Caco-2 (cell line): ENCODE data around the gene FUT7. TPM values are rescaled to one million over a fixed set of nuclear protein-coding genes. Genes with fewer than 3 reads are reported as not detected.

ENCODE experiments used
- BruUV-seq: library from RNA; stranded (reverse); fragments of 400-500 nt; replicated peaks from 2 replicates; lab custom pipeline; 2021; lab: Mats Ljungman, UMichigan
- CTCF ChIA-PET: fragments of 300-600 bp; sonication (Branson Sonifier 250); formaldehyde crosslinking; loops from one replicate; lab custom pipeline; 2022; ENCODE audit warnings: antibody characterized with exemption; lab: Charles Lee
- POLR2A ChIA-PET: fragments of 300-600 bp; sonication (Branson Sonifier 250); formaldehyde crosslinking; loops from one replicate; lab custom pipeline; 2022; ENCODE audit warnings: antibody characterized with exemption; lab: Charles Lee
- DNase-seq, 2 experiments: peaks; one replicate each; pipeline versions ENCODE4 v3.0.0 to v3.0.0-alpha.2; 2020 to 2022
- H3K27me3 ChIP-seq: replicated peaks from 2 replicates; pipeline ENCODE4 v1.6.0; 2011; ENCODE audit warnings: low read length; ENCODE audit not compliant: control insufficient read depth, insufficient read depth
- H3K36me3 ChIP-seq: 2 replicates; pipeline ENCODE4 v1.5.1; 2011; ENCODE audit warnings: low read length; ENCODE audit not compliant: control insufficient read depth, insufficient read depth
- H3K4me1 ChIP-seq: fragments of 250-450 bp; sonication (Bioruptor Pico); 2 replicates; pipeline ENCODE4 v1.5.1; 2020; ENCODE audit warnings: mild to moderate bottlenecking
- H3K4me3 ChIP-seq: 2 replicates; pipeline ENCODE4 v1.5.1; 2011; ENCODE audit warnings: low read depth, mild to moderate bottlenecking, control low read depth, low read length
- H3K9me3 ChIP-seq: fragments of 250-450 bp; sonication (Bioruptor Pico); 2 replicates; pipeline ENCODE4 v1.5.1; 2020; ENCODE audit warnings: mild to moderate bottlenecking, moderate library complexity
- H3K27ac Mint-ChIP-seq: one replicate; pipeline ENCODE4 v1.8.0; 2022; ENCODE audit warnings: mixed read lengths; ENCODE audit not compliant: unreplicated experiment
- H3K27me3 Mint-ChIP-seq: one replicate; pipeline ENCODE4 v1.8.0; 2022; ENCODE audit warnings: mixed read lengths; ENCODE audit not compliant: insufficient read depth, unreplicated experiment
- H3K36me3 Mint-ChIP-seq: one replicate; pipeline ENCODE4 v1.8.0; 2022; ENCODE audit warnings: mild to moderate bottlenecking, mixed read lengths; ENCODE audit not compliant: insufficient read depth, unreplicated experiment
- H3K4me1 Mint-ChIP-seq: one replicate; pipeline ENCODE4 v1.8.0; 2022; ENCODE audit warnings: low read depth, mixed read lengths; ENCODE audit not compliant: unreplicated experiment
- H3K4me3 Mint-ChIP-seq: one replicate; pipeline ENCODE4 v1.8.0; 2022; ENCODE audit warnings: mild to moderate bottlenecking, moderate library complexity, mixed read lengths; ENCODE audit not compliant: unreplicated experiment
- H3K9me3 Mint-ChIP-seq: one replicate; pipeline ENCODE4 v1.8.0; 2022; ENCODE audit warnings: mixed read lengths; ENCODE audit not compliant: unreplicated experiment
- intact Hi-C: fragments of 100-400 bp; cut with micrococcal nuclease; formaldehyde crosslinking; loops from one replicate; pipeline ENCODE4 v1.10.0; 2022; ENCODE audit not compliant: unreplicated experiment
- total RNA-seq: library from RNA; stranded (reverse); gene quantifications from 2 replicates; pipeline ENCODE4 v1.2.3, GENCODE V29; 2022
- TF ChIP-seq, protein P1 (sequence below), 2 experiments: fragments of 200-600 bp in 1 of 2; IDR thresholded peaks; 1 replicate in 1 of 2; 2 replicates in 1 of 2; pipeline versions ENCODE4 v1.5.1 to v1.8.0; 2011 to 2022; ENCODE audit warnings: antibody characterized with exemption in 1 of 2, control low read depth in 1 of 2, inconsistent platforms in 1 of 2, low read depth in 1 of 2, low read length in 1 of 2, mild to moderate bottlenecking in 1 of 2, moderate library complexity in 1 of 2; ENCODE audit not compliant: insufficient read depth in 1 of 2, severe bottlenecking in 1 of 2, unreplicated experiment in 1 of 2

FUT7 gene
- total RNA-seq, 1 experiment from 2014 or later, result not detected

DNA sequence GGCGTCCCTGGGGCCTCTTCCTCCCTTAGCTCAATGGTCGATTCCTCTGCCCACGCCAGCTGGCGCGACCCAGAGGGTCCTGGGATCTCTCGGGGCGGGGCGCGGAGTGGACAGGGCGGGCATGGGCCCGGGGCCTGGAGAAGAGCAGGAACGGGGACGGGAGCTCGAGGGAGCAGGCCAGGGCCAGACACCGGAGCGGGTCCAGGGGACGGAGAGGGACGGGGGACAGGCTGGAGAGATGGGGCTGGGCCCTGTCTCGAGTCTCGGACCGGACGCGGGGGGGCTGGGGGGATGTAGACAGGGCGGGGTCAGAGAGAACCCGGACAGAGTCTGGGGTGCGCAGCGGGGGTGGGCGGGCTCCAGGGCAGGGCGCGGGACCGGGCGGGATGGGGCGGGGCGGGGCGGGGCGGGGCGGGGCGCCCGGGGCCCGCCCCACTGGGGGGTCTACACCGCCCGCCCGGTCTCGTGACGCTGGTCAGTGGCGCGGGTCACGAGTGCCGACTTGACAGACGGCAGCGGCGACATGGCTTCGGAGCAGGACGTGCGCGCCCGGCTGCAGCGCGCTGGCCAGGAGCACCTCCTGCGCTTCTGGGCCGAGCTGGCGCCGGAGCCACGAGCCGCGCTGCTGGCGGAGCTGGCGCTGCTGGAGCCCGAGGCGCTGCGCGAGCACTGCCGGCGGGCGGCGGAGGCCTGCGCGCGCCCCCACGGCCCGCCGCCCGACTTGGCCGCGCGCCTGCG lies 45.3 kb upstream of the FUT7 start, which contains the start of gene UAP1L1:
Gene UAP1L1 (plus strand): TSS at position 508 of the 738 bp plus-strand sequence. CDS start 16 bp downstream, at position 524.
- Mint-ChIP-seq H3K4me1 (no peaks in the 10 kb centered on the region), H3K27me3 (no peaks in the 10 kb centered on the region)

DNA sequence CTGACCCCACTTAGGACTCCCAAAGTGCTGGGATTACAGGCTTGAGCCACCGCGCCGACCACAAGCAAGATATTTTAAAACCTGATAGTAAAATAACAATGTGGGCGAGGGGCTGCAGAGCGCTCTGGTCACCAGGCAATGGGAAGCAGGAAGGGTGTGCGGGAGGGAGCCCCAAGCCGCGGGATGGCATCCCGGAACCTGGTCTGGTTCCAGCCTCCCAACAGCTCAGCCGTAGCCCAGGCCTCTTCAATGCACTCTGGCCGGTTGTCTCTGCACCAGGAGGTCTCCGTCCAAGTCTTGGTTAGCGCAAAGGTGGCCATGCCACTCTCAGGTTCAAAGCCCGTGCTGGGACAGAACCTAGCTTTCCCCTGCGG lies 44.7 kb upstream of the FUT7 start:
- CTCF ChIA-PET, result interaction anchor here (0.5 to 2.3 kb wide), 4 partner anchors 9 to 217 kb away, joined by 3 to 13 read pairs (median 5); partner anchors contain the start of gene MAN1B1
- intact Hi-C loops, result no loop called here
- peak in 1 of 2 experiments; percentile 34 for DNase-seq
- Mint-ChIP-seq H3K27me3 (no peaks in the 10 kb centered on the region), H3K9me3 (no peaks in the 10 kb centered on the region), H3K27ac (no peak overlapping the region), H3K4me1 (no peaks in the 10 kb centered on the region), H3K4me3 (peak overlapping the region; percentile 60), H3K36me3 (peaks cover 9% of the 10 kb centered on the region)
- peaks cover 1% of the 10 kb centered on the region for H3K36me3 ChIP-seq
- H3K4me1 ChIP-seq, result peaks cover 17% of the 10 kb centered on the region
- no peaks in the 10 kb centered on the region for H3K27me3 ChIP-seq
- POLR2A ChIA-PET, result no interaction called here
- BruUV-seq, result no TSS peak
- no peak overlapping the region; the same call in none of the 2 replicates for H3K4me3 ChIP-seq
- no peaks in the 10 kb centered on the region for H3K9me3 ChIP-seq
- TF ChIP-seq, protein P1, sequence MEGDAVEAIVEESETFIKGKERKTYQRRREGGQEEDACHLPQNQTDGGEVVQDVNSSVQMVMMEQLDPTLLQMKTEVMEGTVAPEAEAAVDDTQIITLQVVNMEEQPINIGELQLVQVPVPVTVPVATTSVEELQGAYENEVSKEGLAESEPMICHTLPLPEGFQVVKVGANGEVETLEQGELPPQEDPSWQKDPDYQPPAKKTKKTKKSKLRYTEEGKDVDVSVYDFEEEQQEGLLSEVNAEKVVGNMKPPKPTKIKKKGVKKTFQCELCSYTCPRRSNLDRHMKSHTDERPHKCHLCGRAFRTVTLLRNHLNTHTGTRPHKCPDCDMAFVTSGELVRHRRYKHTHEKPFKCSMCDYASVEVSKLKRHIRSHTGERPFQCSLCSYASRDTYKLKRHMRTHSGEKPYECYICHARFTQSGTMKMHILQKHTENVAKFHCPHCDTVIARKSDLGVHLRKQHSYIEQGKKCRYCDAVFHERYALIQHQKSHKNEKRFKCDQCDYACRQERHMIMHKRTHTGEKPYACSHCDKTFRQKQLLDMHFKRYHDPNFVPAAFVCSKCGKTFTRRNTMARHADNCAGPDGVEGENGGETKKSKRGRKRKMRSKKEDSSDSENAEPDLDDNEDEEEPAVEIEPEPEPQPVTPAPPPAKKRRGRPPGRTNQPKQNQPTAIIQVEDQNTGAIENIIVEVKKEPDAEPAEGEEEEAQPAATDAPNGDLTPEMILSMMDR (IDR thresholded peaks at IDR 0.05; ENCODE audit: insufficient read depth in 1 of 2, low read depth in 1 of 2, low read length in 1 of 2, severe bottlenecking in 1 of 2, unreplicated experiment in 1 of 2), result no peak

More for the DNA sequence above, 45.3 kb upstream of the FUT7 start, which contains the start of gene UAP1L1:
- TF ChIP-seq, protein P1 (IDR thresholded peaks at IDR 0.05; ENCODE audit: insufficient read depth in 1 of 2, low read depth in 1 of 2, low read length in 1 of 2, severe bottlenecking in 1 of 2, unreplicated experiment in 1 of 2), result no peak
- DNase-seq, result peak; percentile 64 to 69
- Histone ChIP-seq H3K27me3 (no peaks in the 10 kb centered on the region), H3K36me3 (peaks cover 1% of the 10 kb centered on the region), H3K4me1 (peaks cover 17% of the 10 kb centered on the region), H3K4me3 (peak within 1 kb of the TSS; percentile 75), H3K9me3 (no peaks in the 10 kb centered on the region)
- Mint-ChIP-seq H3K9me3 (no peaks in the 10 kb centered on the region), H3K27ac (no peak within 1 kb of the TSS), H3K36me3 (peaks cover 12% of the 10 kb centered on the region), H3K4me3 (peak within 1 kb of the TSS; percentile 60)
- BruUV-seq, result no TSS peak
- intact Hi-C loops, result no loop called here
- ChIA-PET POLR2A (no interaction called here), CTCF (interaction anchor here (0.5 to 2.3 kb wide), 5 partner anchors 9 to 216 kb away, joined by 3 to 13 read pairs (median 4); partner anchors contain the start of gene MAN1B1)

DNA sequence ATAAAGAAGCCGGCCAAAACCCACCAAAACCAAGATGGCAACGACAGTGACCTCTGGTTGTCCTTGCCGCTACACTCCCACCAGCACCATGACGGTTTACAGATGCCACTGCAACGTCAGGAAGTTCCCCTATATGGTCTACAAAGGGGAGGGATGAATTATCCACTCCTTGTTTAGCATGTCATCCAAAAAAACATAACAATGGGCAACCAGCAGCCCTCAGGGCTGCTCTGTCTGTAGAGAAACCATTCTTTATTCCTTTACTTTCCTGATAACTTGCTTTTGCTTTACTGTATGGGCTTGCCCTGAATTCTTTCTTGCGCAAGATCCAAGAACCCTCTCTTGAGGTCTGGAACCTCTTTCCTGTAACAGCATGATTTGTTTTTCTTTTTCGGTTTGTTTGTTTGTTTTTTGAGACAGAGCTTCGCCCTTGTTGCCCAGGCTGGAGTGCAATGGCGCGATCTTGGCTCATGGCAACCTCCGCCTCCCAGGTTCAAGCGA lies 43.4 kb upstream of the FUT7 start:
- intact Hi-C loops, result no loop called here
- Histone ChIP-seq H3K4me1 (peaks cover 26% of the 10 kb centered on the region), H3K36me3 (no peaks in the 10 kb centered on the region; the same call in 1 of the 2 replicates), H3K4me3 (no peak overlapping the region), H3K9me3 (no peaks in the 10 kb centered on the region), H3K27me3 (no peaks in the 10 kb centered on the region)
- H3K4me3 Mint-ChIP-seq, result no peak overlapping the region
- no peaks in the 10 kb centered on the region for H3K9me3 Mint-ChIP-seq
- no TSS peak for BruUV-seq
- peaks cover 13% of the 10 kb centered on the region for H3K36me3 Mint-ChIP-seq
- CTCF ChIA-PET, result no interaction called here
- no peak for DNase-seq
- no peak overlapping the region for H3K27ac Mint-ChIP-seq
- TF ChIP-seq, protein P1 (IDR thresholded peaks at IDR 0.05; ENCODE audit: insufficient read depth in 1 of 2, low read depth in 1 of 2, low read length in 1 of 2, severe bottlenecking in 1 of 2, unreplicated experiment in 1 of 2), result no peak
- peaks cover 9% of the 10 kb centered on the region for H3K4me1 Mint-ChIP-seq
- no peaks in the 10 kb centered on the region for H3K27me3 Mint-ChIP-seq
- POLR2A ChIA-PET, result no interaction called here
